ENCODE measurements around the gene TMEM247.
"Not testable (repeated sequence)": the region's sequence is repeated elsewhere in the genome, so short reads cannot be mapped to it uniquely, and the experiment has no call there.

GRCh38 chr2:46472165-46472564, 7.2 kb upstream of the TMEM247 start:
- TF ChIP-seq CTCF, POLR2A (IDR thresholded peaks at IDR 0.05): not testable (repeated sequence)

All from testis (tissue), 2 donors.